NCI-H446 (cell line): ENCODE measurements around the gene HCFC1.
"Not testable (repeated sequence)": the region's sequence is repeated elsewhere in the genome, so short reads cannot be mapped to it uniquely, and the experiment has no call there.

Experiments used
- DNase-seq, 2 experiments: peaks; one replicate each; lab custom pipeline; 2025; lab: John Stamatoyannopoulos, UW

HCFC1 gene

DNA sequence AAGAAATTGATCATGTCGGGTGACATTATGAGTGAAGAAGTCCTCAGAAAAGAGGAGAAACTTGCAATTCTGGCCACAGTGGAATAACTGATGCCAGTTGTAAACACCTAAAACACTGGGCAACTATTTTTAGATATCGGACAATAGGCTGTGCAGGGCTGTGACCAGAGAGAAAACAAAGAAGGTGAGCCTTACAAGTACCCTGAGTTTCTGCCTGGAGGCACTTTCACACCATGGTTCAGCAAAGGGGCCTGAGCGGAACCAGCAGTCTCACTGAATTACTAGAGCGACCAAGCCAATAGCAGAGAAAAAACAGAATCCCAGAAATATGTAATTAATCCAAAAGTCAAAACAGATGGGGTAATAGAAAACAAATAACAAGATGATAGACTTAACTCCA lies 36.9 kb upstream of the HCFC1 start:
- DNase-seq, result no peak

- DNase-seq, result no peak
Observed at GRCh38 chrX:154006947-154007346, 35.3 kb upstream of the HCFC1 start.

- DNase-seq, result no peak
Observed at GRCh38 chrX:154004315-154004714, 32.7 kb upstream of the HCFC1 start.

GRCh38 chrX:154002215-154002719 lies 30.6 kb upstream of the HCFC1 start:
- DNase-seq, result peak in 1 of 2 experiments; percentile 3

DNA sequence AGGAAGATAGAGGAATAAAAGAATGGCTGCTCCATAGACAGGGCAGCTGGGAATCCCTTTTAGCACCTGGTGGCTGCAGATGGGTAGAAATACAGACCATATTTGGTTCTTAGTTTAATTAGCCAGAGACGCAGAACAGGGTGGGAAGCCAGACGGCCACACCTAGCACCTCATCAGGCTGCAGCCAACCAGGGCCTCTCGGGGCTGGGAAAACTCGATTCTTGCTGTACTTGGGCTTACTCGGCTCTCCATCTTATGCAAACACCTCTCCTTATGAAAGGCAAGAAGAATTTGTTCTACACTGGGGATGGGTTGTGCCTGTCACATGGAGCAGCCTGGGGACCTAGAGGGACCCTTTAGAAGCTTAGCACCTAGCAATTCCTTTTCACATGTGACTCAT lies 28.4 kb upstream of the HCFC1 start:
- DNase-seq, result no peak

GRCh38 chrX:153999359-154000037 lies 27.9 kb upstream of the HCFC1 start:
- DNase-seq, result no peak

- no peak for DNase-seq
Observed at GRCh38 chrX:153995504-153995903, 23.9 kb upstream of the HCFC1 start.

DNA sequence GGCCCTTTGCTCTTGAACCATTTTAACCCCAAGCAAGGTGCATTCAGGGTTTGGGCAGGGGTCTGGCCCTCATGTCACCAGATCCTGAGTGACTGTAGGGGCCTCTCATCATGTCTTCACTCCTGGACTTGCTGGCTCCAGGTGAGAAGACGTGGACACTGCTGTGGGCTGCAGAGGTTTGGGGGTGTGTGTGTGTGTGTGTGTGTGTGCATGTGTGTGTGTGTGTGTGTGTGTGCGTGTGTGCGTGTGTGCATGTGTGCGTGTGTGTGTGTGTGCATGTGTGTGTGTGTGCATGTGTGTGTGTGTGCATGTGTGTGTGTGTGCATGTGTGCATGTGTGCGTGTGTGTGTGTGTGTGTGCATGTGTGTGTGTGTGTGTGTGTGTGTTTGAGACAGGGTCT lies 22.8 kb upstream of the HCFC1 start:
- DNase-seq, result not testable (repeated sequence)

- DNase-seq, result no peak
Observed at GRCh38 chrX:153993978-153994377, 22.4 kb upstream of the HCFC1 start.

DNA sequence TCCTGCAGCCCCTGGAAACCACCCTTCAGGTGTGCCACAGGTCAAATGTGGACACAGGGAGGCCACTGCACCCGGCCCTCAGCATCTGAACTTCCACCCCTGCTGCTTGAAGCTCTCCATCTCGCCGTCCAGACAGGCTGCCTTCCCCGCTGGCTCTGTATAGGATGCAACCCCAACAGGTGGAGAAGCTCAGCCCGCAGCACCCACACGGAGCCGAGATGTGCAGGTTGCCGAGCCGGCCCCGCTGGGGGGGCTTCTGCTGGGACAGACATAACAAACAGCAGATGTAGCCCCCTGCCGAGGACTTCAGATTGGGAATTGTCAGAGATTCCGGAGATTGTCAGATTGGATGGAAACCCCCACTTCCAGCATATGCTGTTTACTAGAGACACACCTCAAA lies 21.5 kb upstream of the HCFC1 start:
- no peak for DNase-seq

GRCh38 chrX:153992180-153992579 lies 20.6 kb upstream of the HCFC1 start:
- no peak for DNase-seq

DNA sequence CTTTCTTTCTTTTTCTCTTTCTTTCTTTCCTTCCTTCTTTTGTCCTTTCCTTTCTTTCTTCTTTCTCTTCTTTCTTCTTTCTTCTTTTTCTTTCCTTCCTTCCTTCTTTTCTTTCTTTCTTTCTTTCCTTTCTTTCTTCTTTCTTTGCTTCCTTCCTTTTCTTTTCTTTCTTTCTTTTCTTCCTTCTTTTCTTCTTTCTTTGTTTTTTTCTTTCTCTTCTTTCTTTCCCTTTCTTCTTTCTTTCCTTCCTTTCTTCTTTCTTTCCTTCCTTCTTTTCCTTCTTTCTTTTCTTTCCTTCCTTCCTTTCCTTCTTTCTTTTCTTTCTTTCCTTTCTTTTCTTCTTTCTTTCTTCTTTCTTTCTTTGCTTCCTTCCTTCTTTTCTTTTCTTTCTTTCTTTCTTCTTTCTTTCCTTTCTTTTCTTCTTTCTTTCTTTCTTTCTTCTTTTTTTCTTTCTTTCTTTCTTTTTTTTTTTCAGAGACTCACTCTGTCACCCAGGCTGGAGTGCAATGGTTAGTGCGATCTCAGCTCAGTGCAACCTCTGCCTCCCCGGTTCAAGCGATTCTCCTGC lies 19.5 kb upstream of the HCFC1 start:
- DNase-seq, result no peak

- no peak for DNase-seq
Observed at GRCh38 chrX:153989973-153990655, 18.5 kb upstream of the HCFC1 start.

- DNase-seq, result no peak
Observed at GRCh38 chrX:153988493-153988892, 16.9 kb upstream of the HCFC1 start.

DNA sequence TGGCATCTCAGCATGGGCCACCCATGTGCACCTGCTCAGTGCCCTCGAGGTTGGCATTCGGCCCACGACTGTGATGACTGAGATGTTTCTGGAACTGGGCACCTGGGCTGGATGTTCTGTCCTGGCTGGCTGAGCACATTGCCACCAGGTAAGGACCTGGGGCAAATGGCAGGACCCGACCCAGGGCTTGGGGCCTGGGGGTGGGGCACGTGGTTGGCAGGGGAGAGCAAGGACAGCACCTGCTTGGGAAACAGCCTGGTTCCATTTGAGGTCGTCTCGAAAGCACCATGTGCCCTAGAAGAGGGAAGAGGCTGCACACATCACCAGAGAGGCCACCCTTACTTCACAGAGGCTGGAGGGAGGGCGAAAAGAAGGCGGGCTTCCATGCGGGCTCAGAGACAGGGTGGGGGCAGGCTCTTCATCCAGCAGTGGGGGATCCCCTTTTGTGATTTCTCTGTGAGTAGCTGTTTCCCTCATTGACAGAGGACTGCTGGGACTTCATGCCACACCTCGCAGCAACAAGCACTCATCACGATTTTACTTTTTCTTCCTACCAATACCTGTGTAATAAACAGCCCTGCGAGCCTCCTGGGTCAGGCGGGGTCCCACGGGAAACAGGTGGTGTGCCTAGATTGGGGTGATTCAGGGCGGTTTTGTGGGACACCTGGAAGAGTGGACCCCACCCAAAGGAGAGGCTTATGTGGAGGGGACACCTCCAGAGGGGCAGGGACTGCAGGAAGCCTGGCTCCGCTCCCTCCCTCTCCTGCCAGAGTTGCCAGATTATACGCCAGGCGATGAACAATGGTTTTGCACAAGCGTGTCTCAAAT lies 12.9 kb upstream of the HCFC1 start:
- DNase-seq, result no peak

GRCh38 chrX:153983321-153983801 lies 11.7 kb upstream of the HCFC1 start:
- DNase-seq, result no peak

- DNase-seq, result no peak
Observed at GRCh38 chrX:153981771-153982533, 10.3 kb upstream of the HCFC1 start.

GRCh38 chrX:153981231-153981630 lies 9.6 kb upstream of the HCFC1 start:
- DNase-seq, result no peak

- DNase-seq, result not testable (repeated sequence)
Observed at GRCh38 chrX:153980394-153980793, 8.8 kb upstream of the HCFC1 start.

- DNase-seq, result no peak
Observed at GRCh38 chrX:153974726-153975286, 3.2 kb upstream of the HCFC1 start.
